ENCODE data around the gene TOR4A.
"Not testable (repeated sequence)": the region's sequence is repeated elsewhere in the genome, so short reads cannot be mapped to it uniquely, and the experiment has no call there.

DNA sequence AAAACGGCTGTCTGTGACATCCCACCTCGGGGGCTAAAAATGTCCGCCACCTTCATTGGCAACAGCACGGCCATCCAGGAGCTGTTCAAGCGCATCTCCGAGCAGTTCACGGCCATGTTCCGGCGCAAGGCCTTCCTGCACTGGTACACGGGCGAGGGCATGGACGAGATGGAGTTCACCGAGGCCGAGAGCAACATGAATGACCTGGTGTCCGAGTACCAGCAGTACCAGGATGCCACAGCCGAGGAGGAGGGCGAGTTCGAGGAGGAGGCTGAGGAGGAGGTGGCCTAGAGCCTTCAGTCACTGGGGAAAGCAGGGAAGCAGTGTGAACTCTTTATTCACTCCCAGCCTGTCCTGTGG is 34.3 kb upstream of the TOR4A start:
- TF ChIP-seq, protein P1, sequence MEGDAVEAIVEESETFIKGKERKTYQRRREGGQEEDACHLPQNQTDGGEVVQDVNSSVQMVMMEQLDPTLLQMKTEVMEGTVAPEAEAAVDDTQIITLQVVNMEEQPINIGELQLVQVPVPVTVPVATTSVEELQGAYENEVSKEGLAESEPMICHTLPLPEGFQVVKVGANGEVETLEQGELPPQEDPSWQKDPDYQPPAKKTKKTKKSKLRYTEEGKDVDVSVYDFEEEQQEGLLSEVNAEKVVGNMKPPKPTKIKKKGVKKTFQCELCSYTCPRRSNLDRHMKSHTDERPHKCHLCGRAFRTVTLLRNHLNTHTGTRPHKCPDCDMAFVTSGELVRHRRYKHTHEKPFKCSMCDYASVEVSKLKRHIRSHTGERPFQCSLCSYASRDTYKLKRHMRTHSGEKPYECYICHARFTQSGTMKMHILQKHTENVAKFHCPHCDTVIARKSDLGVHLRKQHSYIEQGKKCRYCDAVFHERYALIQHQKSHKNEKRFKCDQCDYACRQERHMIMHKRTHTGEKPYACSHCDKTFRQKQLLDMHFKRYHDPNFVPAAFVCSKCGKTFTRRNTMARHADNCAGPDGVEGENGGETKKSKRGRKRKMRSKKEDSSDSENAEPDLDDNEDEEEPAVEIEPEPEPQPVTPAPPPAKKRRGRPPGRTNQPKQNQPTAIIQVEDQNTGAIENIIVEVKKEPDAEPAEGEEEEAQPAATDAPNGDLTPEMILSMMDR (conservative IDR thresholded peaks at IDR 0.05 in 1 of 2, IDR thresholded peaks at IDR 0.05 in 1 of 2; ENCODE audit: extremely low read depth in 1 of 2, insufficient read depth in 1 of 2, low read depth in 1 of 2, low read length in 2 of 2): not testable (repeated sequence)
- not testable (repeated sequence) for TF ChIP-seq EZH2 (IDR thresholded peaks at IDR 0.05; ENCODE audit: borderline replicate concordance, low read length)

All from mammary epithelial cell (primary cell).